NCI-H2081 treated with DMSO at 0.1 percent for 48 hours (cell line): Measurements from ENCODE around the gene GRM7.

ENCODE experiments used
- DNase-seq: peaks from one replicate; lab custom pipeline; 2025; lab: John Stamatoyannopoulos, UW

Gene GRM7

GRCh38 chr3:7504886-7505775 lies 644.2 kb downstream of the GRM7 start:
- no peak for DNase-seq

DNA sequence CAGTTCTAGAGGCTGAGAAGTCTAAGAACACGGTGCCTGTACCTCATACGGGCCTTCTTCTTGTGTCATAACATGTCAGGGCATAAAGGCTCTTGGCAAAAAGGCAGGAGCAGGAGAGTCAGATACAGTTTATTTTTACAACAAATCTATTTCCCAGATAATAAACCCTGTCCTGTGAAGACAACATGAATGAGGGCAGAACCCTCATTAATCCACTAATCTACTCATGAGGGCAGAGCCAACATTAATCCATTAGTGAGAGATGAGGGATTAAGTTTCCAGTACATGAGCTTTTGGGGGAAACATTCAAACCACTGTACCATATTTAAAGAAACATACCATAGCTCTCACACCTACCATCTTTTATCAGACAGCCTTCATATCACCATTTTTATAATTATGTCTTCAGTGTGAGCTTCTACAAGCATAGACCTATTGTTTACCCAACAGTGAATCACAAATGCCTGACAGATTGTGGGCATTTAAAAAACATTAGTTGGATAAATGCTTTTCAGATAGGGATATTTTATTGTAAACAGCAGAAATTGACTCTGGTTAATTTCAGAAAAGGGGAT lies 645.8 kb downstream of the GRM7 start:
- no peak for DNase-seq

- DNase-seq, result no peak
Observed at GRCh38 chr3:7508821-7509220, 647.9 kb downstream of the GRM7 start.

GRCh38 chr3:7512048-7512447 lies 651.1 kb downstream of the GRM7 start:
- DNase-seq, result no peak

DNA sequence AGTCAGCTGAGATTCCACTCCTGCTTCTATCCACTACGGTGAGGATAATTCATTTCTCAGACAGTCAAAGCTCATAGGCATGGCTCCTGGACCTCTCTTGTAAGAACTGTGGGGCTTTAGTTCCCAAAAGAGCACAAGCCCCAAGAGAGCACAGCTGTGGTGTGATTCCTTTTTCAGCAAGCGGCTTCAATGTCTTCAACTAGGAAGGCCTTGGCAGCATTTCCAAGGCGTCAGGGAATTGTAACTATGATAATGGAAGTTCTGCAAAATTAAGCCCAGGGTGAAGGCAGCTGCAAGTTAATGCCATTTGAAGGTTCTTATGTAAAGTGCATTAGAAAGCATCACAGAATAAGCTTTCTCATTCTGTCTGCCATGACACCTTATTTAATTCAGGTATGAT lies 657.1 kb downstream of the GRM7 start:
- no peak for DNase-seq

DNA sequence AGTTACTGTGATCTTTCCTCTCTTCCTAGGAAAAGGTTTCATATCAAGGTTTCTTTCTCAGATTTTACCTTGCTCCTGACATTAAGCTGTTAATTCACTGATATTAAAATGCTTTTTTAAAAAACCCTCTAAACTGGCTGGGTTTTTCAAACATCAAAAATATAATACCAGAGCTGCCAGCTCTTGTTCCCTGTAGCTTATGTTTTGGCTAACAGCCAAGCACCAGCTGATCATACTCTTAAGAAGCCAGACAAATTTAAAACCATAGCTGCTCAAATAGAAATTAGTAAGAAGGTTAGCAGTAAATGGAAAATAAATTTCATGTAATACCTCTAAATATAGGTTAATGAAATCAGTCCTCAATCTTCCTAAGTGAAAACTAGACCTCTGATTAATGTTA lies 657.5 kb downstream of the GRM7 start:
- DNase-seq, result peak; percentile 17

DNA sequence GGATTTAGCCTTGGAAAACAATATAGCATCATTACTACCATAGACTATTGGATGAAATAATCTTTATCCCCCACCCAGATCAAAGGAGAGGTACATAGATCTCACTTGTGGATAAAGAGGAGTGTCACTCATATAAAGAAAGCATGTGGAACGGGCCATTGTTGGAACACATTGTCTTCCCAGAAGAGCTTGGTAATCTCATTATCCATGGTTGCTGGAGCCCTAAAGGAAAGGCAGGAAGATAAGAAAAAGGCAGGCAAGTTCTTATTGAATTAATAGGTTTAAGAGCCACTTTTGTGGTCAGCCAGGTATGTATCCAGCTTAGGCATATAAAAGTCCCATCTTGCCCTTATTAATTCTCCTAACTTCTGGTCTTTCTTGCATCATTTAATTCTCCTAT lies 659.1 kb downstream of the GRM7 start:
- DNase-seq, result no peak

- no peak for DNase-seq
Observed at GRCh38 chr3:7520593-7520992, 659.7 kb downstream of the GRM7 start.

DNA sequence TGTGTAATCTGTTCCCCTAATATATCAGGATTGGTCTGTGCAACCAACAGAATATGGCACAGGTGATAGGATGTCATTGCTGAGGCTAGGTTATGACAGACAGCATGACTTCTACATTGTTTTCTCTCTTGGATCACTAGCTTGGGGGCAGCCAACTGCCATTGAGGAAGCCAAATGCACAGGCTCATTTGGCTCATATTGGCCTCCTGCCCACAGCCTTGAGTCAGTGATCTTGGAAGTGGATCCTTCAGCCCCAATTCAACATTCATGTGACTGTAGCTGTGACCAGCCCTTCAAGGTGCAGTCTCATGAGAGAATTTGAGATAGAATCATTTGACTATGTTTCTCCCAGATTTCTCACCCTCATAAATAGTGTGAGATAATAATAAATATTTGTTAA lies 675.6 kb downstream of the GRM7 start:
- no peak for DNase-seq

DNA sequence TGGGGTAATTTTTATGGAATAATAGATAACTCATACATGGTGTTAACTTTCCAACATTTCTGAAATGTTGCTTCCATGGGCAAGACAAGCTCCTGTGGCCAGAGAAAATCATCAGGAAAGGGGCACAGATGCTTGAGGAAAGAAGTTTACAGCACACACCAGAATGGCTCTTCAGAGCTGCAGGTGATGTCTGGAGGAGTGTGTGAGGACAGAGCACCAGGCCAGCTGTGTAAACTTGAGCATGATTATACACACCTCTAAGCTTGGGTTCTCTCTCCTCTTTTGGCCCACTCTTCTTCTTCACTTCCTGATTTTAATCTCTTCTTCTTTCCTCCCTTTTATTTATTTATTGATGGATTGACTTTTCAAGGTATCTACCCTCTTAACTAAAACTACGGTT lies 676.0 kb downstream of the GRM7 start:
- no peak for DNase-seq

DNA sequence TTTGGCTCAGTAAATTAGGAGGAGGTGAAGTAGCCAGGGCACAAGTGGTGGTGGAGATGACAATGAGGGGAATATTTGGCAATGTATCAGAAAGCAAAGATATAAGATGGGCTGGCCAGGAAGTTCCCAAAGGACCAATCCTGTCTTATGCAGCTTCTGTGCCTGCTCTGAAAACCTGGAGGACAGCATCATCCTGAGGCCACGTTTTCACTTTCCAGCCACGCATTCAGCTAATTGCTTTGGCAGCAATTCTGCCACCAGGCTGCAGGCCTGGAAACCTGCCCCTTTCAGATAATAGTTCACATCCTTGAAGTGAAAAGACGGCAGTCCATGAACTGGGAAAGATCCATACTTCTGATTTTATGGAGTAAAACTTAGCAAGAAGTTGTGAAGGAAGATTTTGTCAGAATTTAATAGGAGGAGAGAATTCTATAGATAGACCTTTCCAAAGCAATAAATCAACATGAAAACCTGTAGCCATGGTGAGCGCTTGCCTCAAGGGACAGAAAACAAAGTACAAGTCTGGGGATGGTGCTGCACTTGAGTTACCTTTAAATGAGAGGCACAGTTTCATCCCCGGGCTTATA lies 682.5 kb downstream of the GRM7 start:
- no peak for DNase-seq

DNA sequence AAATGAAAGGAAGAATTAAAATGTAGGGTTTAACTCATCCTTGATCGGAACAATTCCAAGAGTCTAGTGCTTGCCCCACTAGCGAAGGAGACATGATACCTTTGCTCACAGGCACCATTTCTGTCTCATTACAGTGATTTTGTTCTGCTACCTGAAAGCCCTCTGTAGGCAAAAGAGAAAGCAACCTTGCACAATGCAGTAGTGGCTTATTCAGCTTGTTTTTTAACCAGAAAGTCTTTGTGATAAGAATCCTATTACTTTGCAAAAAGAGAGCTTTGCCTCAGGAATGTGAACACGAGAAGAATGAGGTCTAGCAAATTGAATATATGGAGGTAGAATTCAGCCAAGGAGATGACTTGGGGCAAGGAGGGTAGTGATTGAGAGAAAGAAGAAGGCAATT lies 684.4 kb downstream of the GRM7 start:
- DNase-seq, result no peak

- DNase-seq, result no peak
Observed at GRCh38 chr3:7546253-7546652, 685.3 kb downstream of the GRM7 start.

DNA sequence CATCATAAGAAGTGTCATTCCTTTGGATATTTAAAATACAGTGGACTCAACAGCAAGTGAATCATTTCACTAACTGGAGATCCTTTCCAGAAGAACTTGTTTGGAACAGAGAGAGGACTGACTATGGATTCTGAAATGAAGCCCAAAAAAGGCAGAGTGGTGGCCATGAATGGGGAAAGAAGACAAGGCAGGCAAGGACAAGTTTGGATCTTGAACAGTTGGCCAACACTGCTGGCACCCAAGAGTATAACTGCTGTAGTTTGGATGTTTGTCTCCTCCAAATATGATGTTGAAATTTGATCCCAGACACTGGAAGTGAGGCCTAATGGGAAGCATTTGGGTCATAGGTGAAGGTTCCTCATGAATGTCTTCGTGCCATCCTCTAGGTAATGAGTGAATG lies 686.9 kb downstream of the GRM7 start:
- no peak for DNase-seq

DNA sequence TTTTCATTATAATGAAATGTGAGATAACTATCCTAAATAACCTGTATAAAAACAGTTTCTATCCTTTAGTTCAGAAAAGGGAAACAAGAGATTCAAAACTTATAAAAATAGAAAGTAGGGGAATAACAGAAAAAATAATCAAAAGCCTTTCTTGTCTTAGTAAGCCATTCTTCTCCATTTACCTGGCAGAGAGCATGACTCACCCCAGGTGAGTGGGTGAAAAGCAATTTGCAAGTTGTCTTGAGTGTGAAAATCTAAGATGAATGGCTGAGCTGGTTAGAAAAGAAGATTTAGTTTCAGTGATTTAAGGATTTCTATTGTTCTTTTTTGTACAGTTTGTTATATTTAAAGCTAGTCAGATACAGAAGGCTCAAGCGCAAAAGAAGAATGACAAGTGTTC lies 702.0 kb downstream of the GRM7 start:
- DNase-seq, result no peak

DNA sequence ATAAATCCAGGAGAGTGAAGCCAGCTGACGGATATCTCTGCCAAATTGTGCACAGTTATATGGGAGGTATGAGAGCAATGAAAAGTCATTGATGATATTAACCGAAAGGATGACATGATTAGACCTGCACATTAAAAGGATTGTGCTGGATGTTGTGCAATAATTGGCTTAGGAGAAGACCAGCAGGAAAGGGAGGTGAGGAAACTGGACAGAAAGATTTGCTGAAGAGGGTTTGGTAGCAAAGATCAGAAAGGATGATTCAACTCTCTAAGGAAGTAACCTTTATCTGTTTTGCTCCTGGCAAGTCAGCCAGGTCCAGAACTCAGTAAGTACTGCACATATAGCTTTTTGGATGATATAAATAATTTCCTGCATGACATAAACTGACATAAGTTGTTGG lies 704.7 kb downstream of the GRM7 start:
- no peak for DNase-seq

GRCh38 chr3:7567160-7567559 lies 706.2 kb downstream of the GRM7 start:
- no peak for DNase-seq

GRCh38 chr3:7568526-7569184 lies 707.7 kb downstream of the GRM7 start:
- DNase-seq, result no peak

- no peak for DNase-seq
Observed at GRCh38 chr3:7573330-7573729, 712.4 kb downstream of the GRM7 start.

DNA sequence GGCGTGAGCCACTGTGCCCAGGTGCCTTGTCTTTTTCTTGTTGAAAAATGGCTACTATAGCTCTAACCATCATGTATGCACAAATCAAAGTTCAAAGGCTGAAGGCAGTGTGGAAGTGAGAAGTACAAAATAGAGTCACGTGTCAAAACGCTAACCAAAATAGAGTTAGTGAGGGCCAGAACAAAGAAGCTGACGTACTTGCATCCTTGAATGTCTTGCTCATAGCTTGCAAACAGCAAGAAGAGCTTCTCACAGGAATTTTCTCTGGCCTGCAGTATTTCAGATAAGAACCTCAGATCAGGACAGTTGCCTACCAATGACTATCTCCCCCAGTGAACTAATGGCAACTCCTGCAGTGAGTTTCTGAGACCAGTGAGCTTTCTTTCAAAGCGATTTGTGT lies 713.5 kb downstream of the GRM7 start:
- no peak for DNase-seq

DNA sequence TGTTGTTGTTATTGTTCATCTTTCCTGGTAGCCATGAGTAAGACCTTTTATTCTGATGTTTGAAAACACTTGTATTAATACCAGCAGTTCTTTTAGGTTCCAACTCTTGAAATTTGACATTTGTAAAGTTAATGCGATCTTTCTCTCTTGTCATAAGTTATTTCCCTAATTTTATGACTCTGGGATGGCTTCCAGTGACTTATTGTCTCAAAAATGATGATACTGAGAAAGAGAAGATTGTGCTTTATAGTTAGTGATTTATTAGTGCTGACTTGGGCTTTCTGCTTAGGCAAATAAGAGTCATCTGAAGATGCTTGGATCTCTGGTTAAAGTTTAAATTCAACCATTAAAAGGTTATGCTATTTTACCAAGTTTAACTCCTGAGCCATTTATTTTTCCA lies 715.2 kb downstream of the GRM7 start:
- no peak for DNase-seq

- DNase-seq, result no peak
Observed at GRCh38 chr3:7576506-7576905, 715.6 kb downstream of the GRM7 start.

- no peak for DNase-seq
Observed at GRCh38 chr3:7577513-7577912, 716.6 kb downstream of the GRM7 start.
